ENCODE data around the gene ERCC1.
"Not testable (repeated sequence)": the region's sequence is repeated elsewhere in the genome, so short reads cannot be mapped to it uniquely, and the experiment has no call there.

DNA sequence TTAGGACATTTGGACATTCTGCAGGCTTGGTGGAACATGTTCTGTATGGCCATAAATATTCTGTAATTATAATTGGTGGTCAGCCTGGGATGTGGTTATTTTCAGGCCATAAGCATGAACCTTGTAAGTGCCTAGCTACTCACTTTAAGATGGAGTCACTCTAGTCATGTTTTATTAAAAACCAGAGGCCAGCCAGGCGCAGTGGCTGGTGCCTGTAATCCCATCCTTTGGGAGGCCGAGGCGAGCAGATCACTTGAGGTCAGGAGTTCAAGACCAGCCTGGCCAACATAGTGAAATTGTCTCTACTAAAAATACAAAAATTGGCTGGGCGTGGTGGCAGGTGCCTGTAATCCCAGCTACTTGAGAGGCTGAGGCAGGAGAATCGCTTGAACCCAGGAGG, 16.1 kb downstream of the ERCC1 start:
- TF ChIP-seq POLR2AphosphoS5 (IDR thresholded peaks at IDR 0.05; ENCODE audit: borderline replicate concordance, low read depth, low read length); EZH2 (IDR thresholded peaks at IDR 0.05); FOXP2 (optimal IDR thresholded peaks at IDR 0.05; ENCODE audit: control extremely low read depth, extremely low read length, insufficient read depth): not testable (repeated sequence)

All from SK-N-MC (cell line).